H1 (cell line): ENCODE measurements around the gene CD151. TPM values are rescaled to one million over a fixed set of nuclear protein-coding genes. Genes with fewer than 3 reads are reported as not detected.

Experiments
- CTCF ChIA-PET: fragments of 300-600 bp; sonication (Branson Sonifier 250); formaldehyde crosslinking; loops from one replicate; lab custom pipeline; 2021; ENCODE audit not compliant: partially characterized antibody; lab: Charles Lee
- POLR2A ChIA-PET: fragments of 300-600 bp; sonication (Branson Sonifier 250); formaldehyde crosslinking; loops from one replicate; lab custom pipeline; 2021; ENCODE audit warnings: inconsistent platforms; ENCODE audit not compliant: partially characterized antibody; lab: Charles Lee
- DNase-seq, 2 experiments: peaks; one replicate each; pipeline versions ENCODE4 v3.0.0 to v3.0.0-alpha.2; 2010 to 2022; ENCODE audit warnings: low spot score in 2 of 2, low read depth in 1 of 2, mixed read lengths in 1 of 2
- FAIRE-seq: peaks from 2 replicates; lab custom pipeline; 2011; peaks lifted over from hg19 to GRCh38; lab: Jason Lieb, UNC
- H2AFZ ChIP-seq: 2 replicates; pipeline ENCODE4 v1.8.1; 2012; ENCODE audit warnings: low read length, inconsistent platforms
- H2AK5ac ChIP-seq: 2 replicates; pipeline ENCODE4 v1.6.1; 2013; ENCODE audit warnings: low read depth, low read length
- H2BK120ac ChIP-seq: replicated peaks from 2 replicates; pipeline ENCODE3; 2013; ENCODE audit warnings: low read depth, low read length, inconsistent platforms
- H2BK12ac ChIP-seq: 2 replicates; pipeline ENCODE4 v1.6.1; 2013; ENCODE audit warnings: low read depth, low read length
- H2BK15ac ChIP-seq: 2 replicates; pipeline ENCODE4 v1.6.1; 2013; ENCODE audit warnings: low read length
- H2BK20ac ChIP-seq: 2 replicates; pipeline ENCODE4 v1.6.1; 2013; ENCODE audit warnings: low read length
- H2BK5ac ChIP-seq: 2 replicates; pipeline ENCODE4 v1.6.1; 2013; ENCODE audit warnings: low read depth, low read length
- H3K14ac ChIP-seq: 2 replicates; pipeline ENCODE4 v1.6.1; 2013; ENCODE audit warnings: inconsistent platforms; ENCODE audit not compliant: insufficient read length
- H3K18ac ChIP-seq: 2 replicates; pipeline ENCODE4 v1.6.1; 2013; ENCODE audit warnings: low read length; ENCODE audit errors: extremely low read depth
- H3K23ac ChIP-seq: 2 replicates; pipeline ENCODE4 v1.6.1; 2013; ENCODE audit warnings: inconsistent platforms; ENCODE audit not compliant: insufficient read length
- H3K23me2 ChIP-seq: 2 replicates; pipeline ENCODE4 v1.6.1; 2013; ENCODE audit warnings: low read depth, low read length
- H3K27ac ChIP-seq: 2 replicates; pipeline ENCODE4 v1.6.1; 2011; ENCODE audit warnings: low read depth, low read length, inconsistent platforms
- H3K27me3 ChIP-seq, 4 experiments: replicated peaks in 1 of 4; 1 replicate in 1 of 4; 2 replicates in 3 of 4; pipeline versions ENCODE4 v1.6.1 to v1.8.1; 2011 to 2013; ENCODE audit warnings: low read length in 3 of 4, mild to moderate bottlenecking in 3 of 4, inconsistent platforms in 2 of 4, mixed read lengths in 2 of 4, moderate library complexity in 1 of 4; ENCODE audit not compliant: control insufficient read depth in 3 of 4, insufficient read depth in 3 of 4; ENCODE audit errors: extremely low read depth in 1 of 4
- H3K36me3 ChIP-seq, 4 experiments: 2 replicates each; pipeline versions ENCODE4 v1.6.1 to v1.8.1; 2011 to 2013; ENCODE audit warnings: mild to moderate bottlenecking in 4 of 4, low read length in 3 of 4, moderate library complexity in 2 of 4, control low read depth in 1 of 4, inconsistent platforms in 1 of 4; ENCODE audit not compliant: insufficient read depth in 4 of 4, control insufficient read depth in 2 of 4
- H3K4ac ChIP-seq: replicated peaks from 2 replicates; pipeline ENCODE3; 2013; ENCODE audit warnings: low read length, low read depth, mixed read lengths, inconsistent platforms; ENCODE audit not compliant: insufficient read length
- H3K4me1 ChIP-seq, 4 experiments: replicated peaks in 1 of 4; 1 replicate in 1 of 4; 2 replicates in 3 of 4; pipeline versions ENCODE4 v1.6.1 to v1.8.1; 2011 to 2013; ENCODE audit warnings: low read length in 3 of 4, inconsistent platforms in 2 of 4, mixed read lengths in 1 of 4; ENCODE audit not compliant: insufficient read depth in 4 of 4, control insufficient read depth in 3 of 4
- H3K4me2 ChIP-seq, 2 experiments: 2 replicates each; pipeline versions ENCODE4 v1.6.1 to v1.8.1; 2011 to 2013; ENCODE audit warnings: low read depth in 2 of 2, low read length in 2 of 2, control low read depth in 1 of 2, inconsistent platforms in 1 of 2, mild to moderate bottlenecking in 1 of 2; ENCODE audit not compliant: insufficient read depth in 1 of 2
- H3K4me3 ChIP-seq, 4 experiments: fragments of 200-600, 300-600 bp in 1 of 4; sonication (generic), shearing (Covaris generic), sonication (Bioruptor Twin) in 1 of 4; 2 replicates each; pipeline versions ENCODE4 v1.5.1 to v1.8.1; 2011 to 2016; ENCODE audit warnings: low read length in 4 of 4, low read depth in 3 of 4, control low read depth in 2 of 4, inconsistent platforms in 2 of 4, mild to moderate bottlenecking in 2 of 4, mixed read lengths in 1 of 4, moderate library complexity in 1 of 4; ENCODE audit not compliant: insufficient read depth in 2 of 4; ENCODE audit errors: extremely low read depth in 1 of 4
- H3K56ac ChIP-seq: replicated peaks from 2 replicates; pipeline ENCODE3; 2013; ENCODE audit warnings: low read depth, mild to moderate bottlenecking, mixed read lengths, low read length, inconsistent platforms; ENCODE audit not compliant: insufficient read length
- H3K79me1 ChIP-seq: 2 replicates; pipeline ENCODE4 v1.6.1; 2013; ENCODE audit warnings: low read depth, low read length, control low read depth
- H3K79me2 ChIP-seq, 2 experiments: 2 replicates each; pipeline versions ENCODE4 v1.6.1 to v1.8.1; 2012 to 2013; ENCODE audit warnings: low read length in 2 of 2, mild to moderate bottlenecking in 2 of 2, inconsistent platforms in 1 of 2; ENCODE audit not compliant: insufficient read depth in 2 of 2, control insufficient read depth in 1 of 2
- H3K9ac ChIP-seq, 4 experiments: replicated peaks in 1 of 4; 1 replicate in 1 of 4; 2 replicates in 3 of 4; pipeline versions ENCODE4 v1.6.1 to v1.8.1; 2011 to 2013; ENCODE audit warnings: low read depth in 3 of 4, low read length in 3 of 4, control low read depth in 2 of 4, mild to moderate bottlenecking in 2 of 4, moderate library complexity in 2 of 4, inconsistent platforms in 1 of 4; ENCODE audit errors: extremely low read depth in 1 of 4
- H3K9me3 ChIP-seq, 2 experiments: 2 replicates each; pipeline versions ENCODE4 v1.6.1 to v1.8.1; 2012 to 2013; ENCODE audit warnings: mild to moderate bottlenecking in 2 of 2, moderate library complexity in 2 of 2, control low read depth in 1 of 2, inconsistent platforms in 1 of 2, low read depth in 1 of 2, low read length in 1 of 2, mixed read lengths in 1 of 2; ENCODE audit not compliant: insufficient read depth in 2 of 2
- H4K20me1 ChIP-seq, 2 experiments: replicated peaks in 1 of 2; 2 replicates each; pipeline versions ENCODE3 to v1.8.1; 2011 to 2013; ENCODE audit warnings: inconsistent platforms in 2 of 2, low read length in 2 of 2, mild to moderate bottlenecking in 1 of 2; ENCODE audit not compliant: insufficient read depth in 2 of 2, control insufficient read depth in 1 of 2
- H4K5ac ChIP-seq: 2 replicates; pipeline ENCODE4 v1.6.1; 2013; ENCODE audit warnings: low read length, low read depth, mixed read lengths, inconsistent platforms; ENCODE audit not compliant: insufficient read length
- H4K8ac ChIP-seq: 2 replicates; pipeline ENCODE4 v1.8.0; 2013; ENCODE audit warnings: mild to moderate bottlenecking, moderate library complexity, low read length, inconsistent platforms; ENCODE audit not compliant: insufficient read depth; ENCODE audit errors: extremely low read depth
- H4K91ac ChIP-seq: replicated peaks from 2 replicates; pipeline ENCODE3; 2013; ENCODE audit warnings: low read length, mixed read lengths, inconsistent platforms; ENCODE audit not compliant: insufficient read length
- BCL11A ChIP-seq, 2 experiments: IDR thresholded peaks; one replicate each; pipeline ENCODE4 v1.6.1; 2011; ENCODE audit warnings: low read depth in 2 of 2, low read length in 2 of 2, mild to moderate bottlenecking in 2 of 2
- CBX5 ChIP-seq: fragments of 300-800, 300-1000 bp; sonication (generic); IDR thresholded peaks from 2 replicates; pipeline ENCODE4 v1.7.1; 2016; ENCODE audit warnings: antibody characterized with exemption, low read length, low read depth
- CBX8 ChIP-seq: fragments of 300-800, 300-1000 bp; sonication (generic); IDR thresholded peaks from 2 replicates; pipeline ENCODE4 v1.7.1; 2016; ENCODE audit warnings: low read depth, low read length, borderline replicate concordance
- CHD1 ChIP-seq: IDR thresholded peaks from 2 replicates; pipeline ENCODE4 v1.6.1; 2012; ENCODE audit warnings: low read depth, low read length, improper control_type of control experiment
- CHD2 ChIP-seq: IDR thresholded peaks from 2 replicates; pipeline ENCODE4 v1.6.1; 2012; ENCODE audit warnings: low read length, improper control_type of control experiment
- FOSL1 ChIP-seq: IDR thresholded peaks from 2 replicates; pipeline ENCODE4 v1.6.1; 2011; ENCODE audit warnings: mild to moderate bottlenecking, low read depth, low read length, moderate library complexity; ENCODE audit not compliant: insufficient read depth
- HDAC2 ChIP-seq, 2 experiments: fragments of 300-600 bp in 1 of 2; sonication (generic) in 1 of 2; IDR thresholded peaks; 2 replicates each; pipeline ENCODE4 v1.6.1; 2011 to 2012; ENCODE audit warnings: low read depth in 2 of 2, low read length in 2 of 2, mild to moderate bottlenecking in 2 of 2, moderate library complexity in 2 of 2, borderline replicate concordance in 1 of 2, inconsistent platforms in 1 of 2
- PHF8 ChIP-seq: fragments of 200-600 bp; sonication (generic); conservative IDR thresholded peaks from 2 replicates; pipeline ENCODE4 v1.7.1; 2012; ENCODE audit warnings: low read depth, mild to moderate bottlenecking, inconsistent platforms, low read length, moderate library complexity
- SAP30 ChIP-seq: fragments of 300-600 bp; sonication (generic); IDR thresholded peaks from 2 replicates; pipeline ENCODE4 v1.7.1; 2012; ENCODE audit warnings: low read length, moderate library complexity, mild to moderate bottlenecking, inconsistent platforms; ENCODE audit not compliant: insufficient read depth, insufficient replicate concordance
- SP1 ChIP-seq: IDR thresholded peaks from 2 replicates; pipeline ENCODE4 v1.6.1; 2011; ENCODE audit warnings: low read depth, low read length
- USF2 ChIP-seq: IDR thresholded peaks from 2 replicates; pipeline ENCODE4 v1.6.1; 2011; ENCODE audit warnings: low read length, improper control_type of control experiment
- WGBS, 2 experiments: shearing (Covaris generic) in 1 of 2; methylation state at CpG; one replicate each; pipeline versions ENCODE4 v1.1.6 to v1.1.7; 2013 to 2015; ENCODE audit warnings: low lambda C conversion rate in 2 of 2, mixed read lengths in 2 of 2, inconsistent platforms in 1 of 2, low coverage in 1 of 2, missing lambda C conversion rate in 1 of 2; ENCODE audit not compliant: insufficient replicate concordance in 2 of 2, insufficient coverage in 1 of 2, insufficient read length in 1 of 2; ENCODE audit errors: extremely low coverage in 1 of 2, missing lambda C conversion rate in 1 of 2; 5-methylcytosine and 5-hydroxymethylcytosine counted together
- polyA plus RNA-seq, 7 experiments: library from polyadenylated mRNA; depleted of rRNA in 3 of 7; stranded (reverse) in 5 of 7; unstranded in 2 of 7; fragments of >200 nt in 5 of 7; fragments of 200-250 nt in 2 of 7; gene quantifications; 1 replicate in 5 of 7; 2 replicates in 1 of 7; 4 replicates in 1 of 7; pipeline versions ENCODE4 v1.2.1 to v1.2.3, GENCODE V29; 2011 to 2013; ENCODE audit warnings: missing spikeins in 2 of 7, mixed read lengths in 2 of 7
- total RNA-seq: library from RNA; stranded (reverse); fragmentation: NEBNext Ultra II Directional; extraction: Animal tissue kit (Norgen Biotek cat#: 25700); gene quantifications from 2 replicates; pipeline ENCODE4 v1.2.1, GENCODE V29; 2021

The CD151 gene
- total and polyA plus RNA-seq, 2 of the 8 experiments (the other 6 are each of a cell fraction or from before 2014, with no cell fraction given) = 101 to 212 TPM

- no peak overlapping the region for H2BK15ac ChIP-seq
- no peak overlapping the region for H2BK20ac ChIP-seq
- no peak overlapping the region for H2BK120ac ChIP-seq
- no peak overlapping the region for H3K4me3 ChIP-seq
- H3K56ac ChIP-seq = no peak overlapping the region
- no peak overlapping the region for H3K18ac ChIP-seq
- no peak overlapping the region for H4K8ac ChIP-seq
- no peak overlapping the region for H2BK12ac ChIP-seq
- WGBS, 2 experiments = 91% methylated on average over 20 of the region's 21 CpGs; no CpG with 5 or more reads in 1 of the 2 experiments
- no peak overlapping the region for H3K9ac ChIP-seq
- no peaks in the 10 kb centered on the region; a peak in 1 of 7 replicates for H3K27me3 ChIP-seq
- ChIA-PET POLR2A (interaction anchor here (0.9 to 53.0 kb wide), 5 partner anchors 12 to 163 kb away, joined by 3 to 1917 read pairs (median 11); partner anchors contain the start of genes CD151, CEND1, CRACR2B and PNPLA2), CTCF (interaction anchor here (0.8 to 1.4 kb wide), 3 partner anchors 27 to 74 kb away, joined by 3 read pairs; no protein-coding TSS in a partner anchor)
- DNase-seq (no peak), FAIRE-seq (no peak)
- H3K14ac ChIP-seq = no peak overlapping the region
- H3K4ac ChIP-seq = no peak overlapping the region
- H3K79me2 ChIP-seq = no peaks in the 10 kb centered on the region; a peak in 1 of 4 replicates
- H4K5ac ChIP-seq = no peak overlapping the region
- H3K4me2 ChIP-seq = no peak overlapping the region
- H3K27ac ChIP-seq = no peak overlapping the region
- H2AFZ ChIP-seq = no peak overlapping the region
- H4K91ac ChIP-seq = no peak overlapping the region
- no peak overlapping the region for H2AK5ac ChIP-seq
- H3K79me1 ChIP-seq = peaks cover 2% of the 10 kb centered on the region; the same call in 1 of the 2 replicates
- no peak overlapping the region for H3K23ac ChIP-seq
- H3K4me1 ChIP-seq = peaks cover 0 to 12% (median 7%) of the 10 kb centered on the region in 4 experiments; a peak in 5 of 7 replicates
- H4K20me1 ChIP-seq = peaks cover 0 to 8% of the 10 kb centered on the region in 2 experiments
- peaks cover 13% of the 10 kb centered on the region for H3K23me2 ChIP-seq
- no peak overlapping the region for H2BK5ac ChIP-seq
- H3K36me3 ChIP-seq = peaks cover 3 to 30% (median 6%) of the 10 kb centered on the region in 4 experiments; a peak in 5 of 8 replicates
- no peaks in the 10 kb centered on the region for H3K9me3 ChIP-seq
- no peak for TF ChIP-seq CHD2
- no peak for TF ChIP-seq SP1
- TF ChIP-seq FOSL1 = no peak
- TF ChIP-seq SAP30 = no peak
- no peak for TF ChIP-seq PHF8
- no peak for TF ChIP-seq CBX8
- TF ChIP-seq CBX5 = no peak
- no peak for TF ChIP-seq BCL11A (IDR thresholded peaks at IDR 0.05; ENCODE audit: low read depth in 2 of 2, low read length in 2 of 2)
- TF ChIP-seq CHD1 = no peak
- no peak for TF ChIP-seq HDAC2 (IDR thresholded peaks at IDR 0.05; ENCODE audit: borderline replicate concordance in 1 of 2, low read depth in 2 of 2, low read length in 2 of 2)
- TF ChIP-seq USF2 = no peak
Measured at GRCh38 chr11:802018-802617, 30.6 kb upstream of the CD151 start.
